HEK293 (cell line): ENCODE results near the gene FOXL2.

Experiments used
- CTCF ChIA-PET: fragments of 350-600 bp; formaldehyde crosslinking; extraction: SDS; loops from one replicate; lab custom pipeline; 2021; ENCODE audit warnings: antibody characterized with exemption; lab: Yijun Ruan, JAX
- POLR2A ChIA-PET: fragments of 300-600 bp; formaldehyde crosslinking; extraction: SDS; loops from one replicate; lab custom pipeline; 2020; ENCODE audit warnings: antibody characterized with exemption, inconsistent platforms; lab: Yijun Ruan, JAX
- H3K27ac ChIP-seq: fragments of 200-500 bp; sonication (Bioruptor generic); 2 replicates; pipeline ENCODE4 v1.5.1; 2014; ENCODE audit warnings: low read depth, low read length, control low read depth, inconsistent platforms; ENCODE audit errors: extremely low read depth
- H3K36me3 ChIP-seq, 2 experiments: fragments of 200-500 bp in 1 of 2; sonication (Bioruptor generic) in 1 of 2; 1 replicate in 1 of 2; 2 replicates in 1 of 2; pipeline ENCODE4 v1.5.1; 2014 to 2017; ENCODE audit warnings: inconsistent platforms in 2 of 2, low read length in 2 of 2; ENCODE audit not compliant: control insufficient read depth in 2 of 2, insufficient read depth in 1 of 2
- H3K4me1 ChIP-seq: fragments of 200-500 bp; sonication (Bioruptor generic); 2 replicates; pipeline ENCODE4 v1.5.1; 2014; ENCODE audit warnings: mild to moderate bottlenecking, low read length, inconsistent platforms; ENCODE audit not compliant: control insufficient read depth, insufficient read depth
- H3K4me3 ChIP-seq: 2 replicates; pipeline ENCODE4 v1.5.1; 2011; ENCODE audit warnings: low read depth, mild to moderate bottlenecking, control low read depth, low read length, moderate library complexity
- H3K9me3 ChIP-seq: fragments of 200-500 bp; sonication (Bioruptor generic); 2 replicates; pipeline ENCODE4 v1.5.1; 2014; ENCODE audit warnings: low read depth, low read length, inconsistent platforms; ENCODE audit not compliant: control insufficient read depth, insufficient read depth
- BCL11A ChIP-seq: fragments of 450-650 bp; formaldehyde crosslinking; IDR thresholded peaks from 2 replicates; pipeline ENCODE4 v1.5.1; 2016; ENCODE audit warnings: low read depth, missing biosample characterization, missing genetic modification characterization
- FEZF1 ChIP-seq: fragments of 450-650 bp; formaldehyde crosslinking; IDR thresholded peaks from 2 replicates; pipeline ENCODE4 v1.5.1; 2016; ENCODE audit warnings: missing biosample characterization, missing genetic modification characterization
- GLIS2 ChIP-seq: fragments of 450-650 bp; formaldehyde crosslinking; IDR thresholded peaks from 2 replicates; pipeline ENCODE4 v1.5.1; 2016; ENCODE audit warnings: missing biosample characterization, missing genetic modification characterization
- KLF8 ChIP-seq: fragments of 450-650 bp; formaldehyde crosslinking; IDR thresholded peaks from 2 replicates; pipeline ENCODE4 v1.5.1; 2016; ENCODE audit warnings: missing biosample characterization, missing genetic modification characterization
- MEIS1 ChIP-seq: sonication (generic); formaldehyde crosslinking; IDR thresholded peaks from 2 replicates; pipeline ENCODE4 v1.8.1; 2022; ENCODE audit warnings: missing genetic modification reagents, mild to moderate bottlenecking, borderline replicate concordance
- OVOL3 ChIP-seq: fragments of 450-650 bp; formaldehyde crosslinking; IDR thresholded peaks from 2 replicates; pipeline ENCODE4 v1.5.1; 2016; ENCODE audit warnings: missing biosample characterization, missing genetic modification characterization
- SCRT1 ChIP-seq: fragments of 450-650 bp; formaldehyde crosslinking; IDR thresholded peaks from 2 replicates; pipeline ENCODE4 v1.5.1; 2016; ENCODE audit warnings: missing biosample characterization, missing genetic modification characterization, borderline replicate concordance
- ZBTB17 ChIP-seq: fragments of 450-650 bp; formaldehyde crosslinking; IDR thresholded peaks from 2 replicates; pipeline ENCODE4 v1.5.1; 2016; ENCODE audit warnings: missing biosample characterization, missing genetic modification characterization
- ZBTB21 ChIP-seq: fragments of 450-650 bp; formaldehyde crosslinking; IDR thresholded peaks from 2 replicates; pipeline ENCODE4 v1.5.1; 2017; ENCODE audit warnings: missing biosample characterization, missing genetic modification characterization
- ZFHX2 ChIP-seq: fragments of 450-650 bp; formaldehyde crosslinking; conservative IDR thresholded peaks from 2 replicates; pipeline ENCODE4 v1.5.1; 2016; ENCODE audit warnings: missing biosample characterization, missing genetic modification characterization
- ZNF132 ChIP-seq: fragments of 450-650 bp; formaldehyde crosslinking; IDR thresholded peaks from 2 replicates; pipeline ENCODE4 v1.5.1; 2017; ENCODE audit warnings: missing biosample characterization, missing genetic modification characterization, borderline replicate concordance
- ZNF223 ChIP-seq: fragments of 450-650 bp; formaldehyde crosslinking; IDR thresholded peaks from 2 replicates; pipeline ENCODE4 v1.5.1; 2016; ENCODE audit warnings: missing biosample characterization, missing genetic modification characterization
- ZNF394 ChIP-seq: fragments of 450-650 bp; formaldehyde crosslinking; IDR thresholded peaks from 2 replicates; pipeline ENCODE4 v1.5.1; 2016; ENCODE audit warnings: missing biosample characterization, missing genetic modification characterization, mild to moderate bottlenecking, moderate library complexity, borderline replicate concordance
- ZNF510 ChIP-seq: fragments of 450-650 bp; formaldehyde crosslinking; IDR thresholded peaks from 2 replicates; pipeline ENCODE4 v1.5.1; 2018; ENCODE audit warnings: mild to moderate bottlenecking, missing genetic modification characterization, missing biosample characterization; ENCODE audit not compliant: insufficient replicate concordance
- ZNF548 ChIP-seq: fragments of 450-650 bp; formaldehyde crosslinking; IDR thresholded peaks from 2 replicates; pipeline ENCODE4 v1.5.1; 2016; ENCODE audit warnings: missing biosample characterization, missing genetic modification characterization
- ZNF571 ChIP-seq: fragments of 450-650 bp; formaldehyde crosslinking; IDR thresholded peaks from 2 replicates; pipeline ENCODE4 v1.5.0; 2017; ENCODE audit warnings: missing biosample characterization, missing genetic modification characterization
- ZNF624 ChIP-seq: fragments of 450-650 bp; formaldehyde crosslinking; IDR thresholded peaks from 2 replicates; pipeline ENCODE4 v1.5.1; 2017; ENCODE audit warnings: missing biosample characterization, missing genetic modification characterization
- ZNF747 ChIP-seq: fragments of 450-650 bp; formaldehyde crosslinking; IDR thresholded peaks from 2 replicates; pipeline ENCODE4 v1.5.1; 2016; ENCODE audit warnings: missing biosample characterization, missing genetic modification characterization
- ZNF777 ChIP-seq: fragments of 450-650 bp; formaldehyde crosslinking; IDR thresholded peaks from 2 replicates; pipeline ENCODE4 v1.5.1; 2017; ENCODE audit warnings: missing biosample characterization, missing genetic modification characterization, borderline replicate concordance
- TF ChIP-seq, protein P1 (sequence below): fragments of 450-650 bp; formaldehyde crosslinking; IDR thresholded peaks from 2 replicates; pipeline ENCODE4 v1.5.1; 2017; ENCODE audit warnings: missing biosample characterization, missing genetic modification characterization
- TF ChIP-seq, protein P2 (sequence below): fragments of 450-650 bp; formaldehyde crosslinking; IDR thresholded peaks from 2 replicates; pipeline ENCODE4 v1.5.1; 2016; ENCODE audit warnings: missing biosample characterization, missing genetic modification characterization
- TF ChIP-seq, protein P3 (sequence below): fragments of 450-650 bp; formaldehyde crosslinking; IDR thresholded peaks from 2 replicates; pipeline ENCODE4 v1.5.1; 2016; ENCODE audit warnings: missing biosample characterization, missing genetic modification characterization, borderline replicate concordance
- TF ChIP-seq, protein P4 (sequence below): fragments of 450-650 bp; formaldehyde crosslinking; IDR thresholded peaks from 2 replicates; pipeline ENCODE4 v1.5.1; 2016; ENCODE audit warnings: missing biosample characterization, missing genetic modification characterization
- TF ChIP-seq, protein P5 (sequence below): fragments of 450-650 bp; formaldehyde crosslinking; IDR thresholded peaks from 2 replicates; pipeline ENCODE4 v1.5.1; 2017; ENCODE audit warnings: missing biosample characterization, missing genetic modification characterization
- TF ChIP-seq, protein P6 (sequence below): IDR thresholded peaks from 2 replicates; pipeline ENCODE4 v1.6.1; 2011; ENCODE audit warnings: mild to moderate bottlenecking, low read depth, low read length, borderline replicate concordance

Gene FOXL2

DNA sequence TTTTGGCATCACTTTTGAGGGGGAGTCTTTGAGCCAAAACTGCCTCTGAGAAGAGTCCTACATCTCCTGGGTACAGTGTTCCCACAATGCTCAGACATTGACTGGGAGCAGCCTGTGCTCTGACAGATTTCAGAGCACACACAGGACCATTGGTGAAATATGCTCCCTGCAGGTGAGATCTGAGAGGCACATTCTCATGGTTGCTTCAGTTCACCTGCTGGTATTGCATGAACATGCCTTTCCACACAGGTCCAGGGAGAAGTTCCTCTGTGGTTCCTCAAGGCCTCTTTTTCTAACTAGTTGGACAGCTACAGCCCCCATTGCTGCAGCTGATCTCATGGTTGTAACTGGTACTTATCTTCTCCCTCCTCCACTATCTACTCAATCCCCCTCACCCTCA is 37.0 kb downstream of the FOXL2 start:
- no peaks in the 10 kb centered on the region for H3K4me1 ChIP-seq
- H3K4me3 ChIP-seq, result no peak overlapping the region
- H3K9me3 ChIP-seq, result no peaks in the 10 kb centered on the region
- TF ChIP-seq ZNF548 (tag by site-specific recombination), result no peak
- no peak for TF ChIP-seq GLIS2 (tag by site-specific recombination)
- TF ChIP-seq ZNF777 (tag by site-specific recombination), result no peak
- TF ChIP-seq ZNF624 (tag by site-specific recombination), result no peak
- TF ChIP-seq, protein P1, sequence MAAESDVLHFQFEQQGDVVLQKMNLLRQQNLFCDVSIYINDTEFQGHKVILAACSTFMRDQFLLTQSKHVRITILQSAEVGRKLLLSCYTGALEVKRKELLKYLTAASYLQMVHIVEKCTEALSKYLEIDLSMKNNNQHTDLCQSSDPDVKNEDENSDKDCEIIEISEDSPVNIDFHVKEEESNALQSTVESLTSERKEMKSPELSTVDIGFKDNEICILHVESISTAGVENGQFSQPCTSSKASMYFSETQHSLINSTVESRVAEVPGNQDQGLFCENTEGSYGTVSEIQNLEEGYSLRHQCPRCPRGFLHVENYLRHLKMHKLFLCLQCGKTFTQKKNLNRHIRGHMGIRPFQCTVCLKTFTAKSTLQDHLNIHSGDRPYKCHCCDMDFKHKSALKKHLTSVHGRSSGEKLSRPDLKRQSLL (tag by site-specific recombination), result no peak
- no peak for TF ChIP-seq SCRT1 (tag by site-specific recombination)
- TF ChIP-seq ZNF510 (tag by site-specific recombination), result no peak
- TF ChIP-seq ZNF571 (tag by site-specific recombination), result no peak
- TF ChIP-seq, protein P2, sequence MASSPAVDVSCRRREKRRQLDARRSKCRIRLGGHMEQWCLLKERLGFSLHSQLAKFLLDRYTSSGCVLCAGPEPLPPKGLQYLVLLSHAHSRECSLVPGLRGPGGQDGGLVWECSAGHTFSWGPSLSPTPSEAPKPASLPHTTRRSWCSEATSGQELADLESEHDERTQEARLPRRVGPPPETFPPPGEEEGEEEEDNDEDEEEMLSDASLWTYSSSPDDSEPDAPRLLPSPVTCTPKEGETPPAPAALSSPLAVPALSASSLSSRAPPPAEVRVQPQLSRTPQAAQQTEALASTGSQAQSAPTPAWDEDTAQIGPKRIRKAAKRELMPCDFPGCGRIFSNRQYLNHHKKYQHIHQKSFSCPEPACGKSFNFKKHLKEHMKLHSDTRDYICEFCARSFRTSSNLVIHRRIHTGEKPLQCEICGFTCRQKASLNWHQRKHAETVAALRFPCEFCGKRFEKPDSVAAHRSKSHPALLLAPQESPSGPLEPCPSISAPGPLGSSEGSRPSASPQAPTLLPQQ (tag by site-specific recombination), result no peak
- TF ChIP-seq BCL11A (tag by site-specific recombination), result no peak
- TF ChIP-seq, protein P3, sequence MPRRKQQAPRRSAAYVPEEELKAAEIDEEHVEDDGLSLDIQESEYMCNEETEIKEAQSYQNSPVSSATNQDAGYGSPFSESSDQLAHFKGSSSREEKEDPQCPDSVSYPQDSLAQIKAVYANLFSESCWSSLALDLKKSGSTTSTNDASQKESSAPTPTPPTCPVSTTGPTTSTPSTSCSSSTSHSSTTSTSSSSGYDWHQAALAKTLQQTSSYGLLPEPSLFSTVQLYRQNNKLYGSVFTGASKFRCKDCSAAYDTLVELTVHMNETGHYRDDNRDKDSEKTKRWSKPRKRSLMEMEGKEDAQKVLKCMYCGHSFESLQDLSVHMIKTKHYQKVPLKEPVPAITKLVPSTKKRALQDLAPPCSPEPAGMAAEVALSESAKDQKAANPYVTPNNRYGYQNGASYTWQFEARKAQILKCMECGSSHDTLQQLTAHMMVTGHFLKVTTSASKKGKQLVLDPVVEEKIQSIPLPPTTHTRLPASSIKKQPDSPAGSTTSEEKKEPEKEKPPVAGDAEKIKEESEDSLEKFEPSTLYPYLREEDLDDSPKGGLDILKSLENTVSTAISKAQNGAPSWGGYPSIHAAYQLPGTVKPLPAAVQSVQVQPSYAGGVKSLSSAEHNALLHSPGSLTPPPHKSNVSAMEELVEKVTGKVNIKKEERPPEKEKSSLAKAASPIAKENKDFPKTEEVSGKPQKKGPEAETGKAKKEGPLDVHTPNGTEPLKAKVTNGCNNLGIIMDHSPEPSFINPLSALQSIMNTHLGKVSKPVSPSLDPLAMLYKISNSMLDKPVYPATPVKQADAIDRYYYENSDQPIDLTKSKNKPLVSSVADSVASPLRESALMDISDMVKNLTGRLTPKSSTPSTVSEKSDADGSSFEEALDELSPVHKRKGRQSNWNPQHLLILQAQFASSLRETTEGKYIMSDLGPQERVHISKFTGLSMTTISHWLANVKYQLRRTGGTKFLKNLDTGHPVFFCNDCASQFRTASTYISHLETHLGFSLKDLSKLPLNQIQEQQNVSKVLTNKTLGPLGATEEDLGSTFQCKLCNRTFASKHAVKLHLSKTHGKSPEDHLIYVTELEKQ (tag by site-specific recombination), result no peak
- no peak for TF ChIP-seq ZFHX2 (tag by site-specific recombination)
- TF ChIP-seq KLF8, result no peak
- ChIA-PET POLR2A (no interaction called here), CTCF (interaction anchor here (2.0 kb wide), 1 partner anchor 315 kb away, joined by 10 read pairs; the partner anchor contains the start of gene CEP70)
- H3K27ac ChIP-seq, result no peak overlapping the region
- H3K36me3 ChIP-seq, result no peaks in the 10 kb centered on the region

DNA sequence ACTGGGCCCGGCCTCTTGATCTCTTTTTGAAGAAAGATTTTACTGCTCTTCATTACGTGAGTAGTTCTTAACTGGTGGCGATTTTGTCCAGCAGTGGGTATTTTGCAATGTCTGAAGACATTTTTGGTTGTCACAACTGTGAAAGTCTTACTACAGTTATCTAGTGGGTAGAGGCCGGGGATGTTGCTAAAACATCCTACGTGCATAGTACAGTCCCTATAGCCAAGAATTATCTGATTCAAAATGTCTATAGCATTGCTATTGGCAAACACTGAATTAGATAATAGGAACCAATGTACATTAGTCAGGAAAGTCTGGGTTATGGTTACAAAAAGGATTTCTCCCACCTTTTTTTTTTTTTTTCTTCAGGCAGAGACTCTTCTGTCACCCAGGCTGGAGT is 38.1 kb downstream of the FOXL2 start:
- TF ChIP-seq ZBTB17 (tag by site-specific recombination) (no peak), OVOL3 (tag by site-specific recombination) (no peak), ZNF747 (tag by site-specific recombination) (no peak), ZBTB21 (no peak), FEZF1 (tag by site-specific recombination) (no peak), ZNF394 (tag by site-specific recombination) (no peak), ZNF223 (no peak), MEIS1 (CRISPR knock-in tag) (no peak), ZNF132 (tag by site-specific recombination) (no peak)
- TF ChIP-seq, protein P4, sequence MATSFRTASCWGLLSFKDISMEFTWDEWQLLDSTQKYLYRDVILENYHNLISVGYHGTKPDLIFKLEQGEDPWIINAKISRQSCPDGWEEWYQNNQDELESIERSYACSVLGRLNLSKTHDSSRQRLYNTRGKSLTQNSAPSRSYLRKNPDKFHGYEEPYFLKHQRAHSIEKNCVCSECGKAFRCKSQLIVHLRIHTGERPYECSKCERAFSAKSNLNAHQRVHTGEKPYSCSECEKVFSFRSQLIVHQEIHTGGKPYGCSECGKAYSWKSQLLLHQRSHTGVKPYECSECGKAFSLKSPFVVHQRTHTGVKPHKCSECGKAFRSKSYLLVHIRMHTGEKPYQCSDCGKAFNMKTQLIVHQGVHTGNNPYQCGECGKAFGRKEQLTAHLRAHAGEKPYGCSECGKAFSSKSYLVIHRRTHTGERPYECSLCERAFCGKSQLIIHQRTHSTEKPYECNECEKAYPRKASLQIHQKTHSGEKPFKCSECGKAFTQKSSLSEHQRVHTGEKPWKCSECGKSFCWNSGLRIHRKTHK (tag by site-specific recombination), result no peak
- TF ChIP-seq, protein P5, sequence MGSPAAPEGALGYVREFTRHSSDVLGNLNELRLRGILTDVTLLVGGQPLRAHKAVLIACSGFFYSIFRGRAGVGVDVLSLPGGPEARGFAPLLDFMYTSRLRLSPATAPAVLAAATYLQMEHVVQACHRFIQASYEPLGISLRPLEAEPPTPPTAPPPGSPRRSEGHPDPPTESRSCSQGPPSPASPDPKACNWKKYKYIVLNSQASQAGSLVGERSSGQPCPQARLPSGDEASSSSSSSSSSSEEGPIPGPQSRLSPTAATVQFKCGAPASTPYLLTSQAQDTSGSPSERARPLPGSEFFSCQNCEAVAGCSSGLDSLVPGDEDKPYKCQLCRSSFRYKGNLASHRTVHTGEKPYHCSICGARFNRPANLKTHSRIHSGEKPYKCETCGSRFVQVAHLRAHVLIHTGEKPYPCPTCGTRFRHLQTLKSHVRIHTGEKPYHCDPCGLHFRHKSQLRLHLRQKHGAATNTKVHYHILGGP (tag by site-specific recombination), result no peak
- TF ChIP-seq, protein P6, sequence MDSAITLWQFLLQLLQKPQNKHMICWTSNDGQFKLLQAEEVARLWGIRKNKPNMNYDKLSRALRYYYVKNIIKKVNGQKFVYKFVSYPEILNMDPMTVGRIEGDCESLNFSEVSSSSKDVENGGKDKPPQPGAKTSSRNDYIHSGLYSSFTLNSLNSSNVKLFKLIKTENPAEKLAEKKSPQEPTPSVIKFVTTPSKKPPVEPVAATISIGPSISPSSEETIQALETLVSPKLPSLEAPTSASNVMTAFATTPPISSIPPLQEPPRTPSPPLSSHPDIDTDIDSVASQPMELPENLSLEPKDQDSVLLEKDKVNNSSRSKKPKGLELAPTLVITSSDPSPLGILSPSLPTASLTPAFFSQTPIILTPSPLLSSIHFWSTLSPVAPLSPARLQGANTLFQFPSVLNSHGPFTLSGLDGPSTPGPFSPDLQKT, result no peak
- TF ChIP-seq, all 188 proteins: peak for 0
- Histone ChIP-seq H3K4me3 (no peak overlapping the region), H3K27ac (no peak overlapping the region), H3K4me1 (no peaks in the 10 kb centered on the region), H3K9me3 (no peaks in the 10 kb centered on the region), H3K36me3 (no peaks in the 10 kb centered on the region)
- ChIA-PET CTCF (interaction anchor here (0.7 to 2.0 kb wide), 3 partner anchors 14 to 539 kb away, joined by 3 to 10 read pairs (median 5); partner anchors contain the start of gene CEP70), POLR2A (interaction anchor here (0.7 kb wide), 1 partner anchor 42 kb away, joined by 3 read pairs; no protein-coding TSS in a partner anchor)
